Umbilical cord (tissue), 1 donor: ENCODE results near the gene FKBP9. TPM values are rescaled to one million over a fixed set of nuclear protein-coding genes. Genes with fewer than 3 reads are reported as not detected.

Experiments used
- total RNA-seq: library from RNA; depleted of rRNA; stranded (reverse); fragments of >200 nt; gene quantifications from one replicate; pipeline ENCODE4 v1.2.3, GENCODE V29; 2014; ENCODE audit warnings: low replicate concordance; ENCODE audit not compliant: insufficient read depth

The FKBP9 gene
- total RNA-seq, 1 donor from 2014 or later, result 209 TPM

Other genes starting within 250 kb of the FKBP9 start
- gene KBTBD2, start 65.7 kb upstream of the FKBP9 start, total RNA-seq, result 74.6 TPM
- 47.2 TPM for gene NT5C3A, start 105.3 kb downstream of the FKBP9 start, total RNA-seq
- gene RP9, start 152.0 kb downstream of the FKBP9 start, total RNA-seq, result not detected
- 76.1 TPM for gene BBS9, start 172.1 kb downstream of the FKBP9 start, total RNA-seq